Endothelial cell (in vitro differentiated cells): ENCODE measurements around the gene TDP1. TPM values are rescaled to one million over a fixed set of nuclear protein-coding genes. Genes with fewer than 3 reads are reported as not detected.

Experiments
- DNase-seq: peaks from one replicate; pipeline ENCODE4 v3.0.0; 2021; ENCODE audit warnings: low spot score
- H3K27ac Mint-ChIP-seq: one replicate; pipeline ENCODE4 v1.8.0; 2021; ENCODE audit warnings: mixed read lengths, inconsistent platforms; ENCODE audit not compliant: unreplicated experiment
- H3K27me3 Mint-ChIP-seq: one replicate; pipeline ENCODE4 v1.8.0; 2021; ENCODE audit warnings: mild to moderate bottlenecking, moderate library complexity, mixed read lengths, inconsistent platforms; ENCODE audit not compliant: unreplicated experiment
- H3K36me3 Mint-ChIP-seq: one replicate; pipeline ENCODE4 v1.8.0; 2021; ENCODE audit warnings: mild to moderate bottlenecking, low read depth, mixed read lengths, inconsistent platforms; ENCODE audit not compliant: unreplicated experiment
- H3K4me1 Mint-ChIP-seq: one replicate; pipeline ENCODE4 v1.8.0; 2021; ENCODE audit warnings: mild to moderate bottlenecking, mixed read lengths, inconsistent platforms; ENCODE audit not compliant: unreplicated experiment
- H3K4me3 Mint-ChIP-seq: one replicate; pipeline ENCODE4 v1.8.0; 2021; ENCODE audit warnings: mild to moderate bottlenecking, mixed read lengths, inconsistent platforms; ENCODE audit not compliant: unreplicated experiment
- H3K9me3 Mint-ChIP-seq: one replicate; pipeline ENCODE4 v1.8.0; 2021; ENCODE audit warnings: mixed read lengths, inconsistent platforms; ENCODE audit not compliant: unreplicated experiment
- CTCF ChIP-seq: fragments of 200-600 bp; sonication (generic); IDR thresholded peaks from one replicate; pipeline ENCODE4 v1.5.0; 2021; ENCODE audit warnings: antibody characterized with exemption; ENCODE audit not compliant: unreplicated experiment
- total RNA-seq: library from RNA; stranded (reverse); fragmentation: NEBNext Ultra II Directional; extraction: Animal tissue kit (Norgen Biotek cat#: 25700); gene quantifications from one replicate; pipeline ENCODE4 v1.2.1, GENCODE V29; 2021; ENCODE audit not compliant: unreplicated experiment

Gene TDP1
- total RNA-seq, 1 donor from 2014 or later, result 34.9 TPM

- TF ChIP-seq CTCF, result no peak
- Mint-ChIP-seq H3K4me3 (no peak overlapping the region), H3K9me3 (no peaks in the 10 kb centered on the region), H3K27me3 (peaks cover 9% of the 10 kb centered on the region), H3K36me3 (peaks cover 6% of the 10 kb centered on the region), H3K4me1 (peaks cover 3% of the 10 kb centered on the region), H3K27ac (no peak overlapping the region)
- DNase-seq, result no peak
Measured at GRCh38 chr14:90054803-90055202, 99.1 kb downstream of the TDP1 start.

GRCh38 chr14:90056826-90057225 is 101.1 kb downstream of the TDP1 start:
- Mint-ChIP-seq H3K36me3 (peaks cover 6% of the 10 kb centered on the region), H3K4me3 (no peak overlapping the region), H3K9me3 (no peaks in the 10 kb centered on the region), H3K27me3 (peaks cover 11% of the 10 kb centered on the region), H3K27ac (no peak overlapping the region), H3K4me1 (no peaks in the 10 kb centered on the region)
- no peak for DNase-seq
- TF ChIP-seq CTCF, result no peak

GRCh38 chr14:90058876-90059458 is 103.2 kb downstream of the TDP1 start:
- no peak overlapping the region for H3K27ac Mint-ChIP-seq
- TF ChIP-seq CTCF, result no peak
- no peak overlapping the region for H3K4me3 Mint-ChIP-seq
- no peak for DNase-seq
- H3K36me3 Mint-ChIP-seq, result peaks cover 12% of the 10 kb centered on the region
- H3K9me3 Mint-ChIP-seq, result no peaks in the 10 kb centered on the region
- peaks cover 9% of the 10 kb centered on the region for H3K4me1 Mint-ChIP-seq
- peaks cover 20% of the 10 kb centered on the region for H3K27me3 Mint-ChIP-seq

GRCh38 chr14:90060312-90060964 is 104.7 kb downstream of the TDP1 start:
- Mint-ChIP-seq H3K4me1 (peaks cover 9% of the 10 kb centered on the region), H3K4me3 (peak overlapping the region; percentile 62), H3K27me3 (peaks cover 23% of the 10 kb centered on the region), H3K36me3 (peaks cover 12% of the 10 kb centered on the region), H3K9me3 (no peaks in the 10 kb centered on the region), H3K27ac (no peak overlapping the region)
- peak; percentile 54 for TF ChIP-seq CTCF
- peak; percentile 65 for DNase-seq

- Mint-ChIP-seq H3K9me3 (no peaks in the 10 kb centered on the region), H3K4me3 (no peak overlapping the region), H3K27ac (no peak overlapping the region), H3K27me3 (peaks cover 23% of the 10 kb centered on the region), H3K36me3 (peaks cover 12% of the 10 kb centered on the region), H3K4me1 (peaks cover 9% of the 10 kb centered on the region)
- peak; percentile 7 for DNase-seq
- TF ChIP-seq CTCF, result no peak
Measured at GRCh38 chr14:90060965-90061684, 105.4 kb downstream of the TDP1 start.
